Fibroblast of lung (primary cell): ENCODE data around the gene TAOK1.

Experiments
- EZH2 ChIP-seq: IDR thresholded peaks from 2 replicates; pipeline ENCODE4 v1.5.1; 2012; ENCODE audit warnings: low read length, control low read depth, mild to moderate bottlenecking; ENCODE audit errors: missing control alignments
- TF ChIP-seq, protein P1 (sequence below), 2 donors: IDR thresholded peaks in 1 of 2; conservative IDR thresholded peaks in 1 of 2; 1 replicate in 1 of 2; 2 replicates in 1 of 2; pipeline ENCODE4 v1.5.1; 2011 to 2012; ENCODE audit warnings: low read length in 2 of 2, control low read depth in 1 of 2, inconsistent platforms in 1 of 2, low read depth in 1 of 2, mild to moderate bottlenecking in 1 of 2

GRCh38 chr17:29443041-29443739, 53.0 kb downstream of the TAOK1 start:
- TF ChIP-seq, protein P1, sequence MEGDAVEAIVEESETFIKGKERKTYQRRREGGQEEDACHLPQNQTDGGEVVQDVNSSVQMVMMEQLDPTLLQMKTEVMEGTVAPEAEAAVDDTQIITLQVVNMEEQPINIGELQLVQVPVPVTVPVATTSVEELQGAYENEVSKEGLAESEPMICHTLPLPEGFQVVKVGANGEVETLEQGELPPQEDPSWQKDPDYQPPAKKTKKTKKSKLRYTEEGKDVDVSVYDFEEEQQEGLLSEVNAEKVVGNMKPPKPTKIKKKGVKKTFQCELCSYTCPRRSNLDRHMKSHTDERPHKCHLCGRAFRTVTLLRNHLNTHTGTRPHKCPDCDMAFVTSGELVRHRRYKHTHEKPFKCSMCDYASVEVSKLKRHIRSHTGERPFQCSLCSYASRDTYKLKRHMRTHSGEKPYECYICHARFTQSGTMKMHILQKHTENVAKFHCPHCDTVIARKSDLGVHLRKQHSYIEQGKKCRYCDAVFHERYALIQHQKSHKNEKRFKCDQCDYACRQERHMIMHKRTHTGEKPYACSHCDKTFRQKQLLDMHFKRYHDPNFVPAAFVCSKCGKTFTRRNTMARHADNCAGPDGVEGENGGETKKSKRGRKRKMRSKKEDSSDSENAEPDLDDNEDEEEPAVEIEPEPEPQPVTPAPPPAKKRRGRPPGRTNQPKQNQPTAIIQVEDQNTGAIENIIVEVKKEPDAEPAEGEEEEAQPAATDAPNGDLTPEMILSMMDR (conservative IDR thresholded peaks at IDR 0.05 in 1 of 2, IDR thresholded peaks at IDR 0.05 in 1 of 2; ENCODE audit: low read depth in 1 of 2, low read length in 2 of 2): no peak
- no peak for TF ChIP-seq EZH2
